Activated CD4-positive, alpha-beta T cell treated with anti-CD3 and anti-CD28 coated beads, Interleukin-2, amount 10 ng/mL, durations not matched to agents 24 days and 14 days (primary cell): Measurements from ENCODE around the gene RPUSD1. TPM values are rescaled to one million over a fixed set of nuclear protein-coding genes. Genes with fewer than 3 reads are reported as not detected.
A peak's percentile ranks its signal among the peaks of the same experiment; 100 is the strongest.
"Not testable (repeated sequence)": the region's sequence is repeated elsewhere in the genome, so short reads cannot be mapped to it uniquely, and the experiment has no call there.

Experiments used
- DNase-seq: peaks from one replicate; pipeline ENCODE4 v3.0.0; 2022
- H3K27ac Mint-ChIP-seq: one replicate; pipeline ENCODE4 v1.8.0; 2022; ENCODE audit warnings: mild to moderate bottlenecking, mixed read lengths
- H3K27me3 Mint-ChIP-seq: one replicate; pipeline ENCODE4 v1.8.0; 2022; ENCODE audit warnings: mixed read lengths
- H3K36me3 Mint-ChIP-seq: one replicate; pipeline ENCODE4 v1.8.0; 2022; ENCODE audit warnings: low read depth, mild to moderate bottlenecking, mixed read lengths
- H3K4me1 Mint-ChIP-seq: one replicate; pipeline ENCODE4 v1.8.0; 2021; ENCODE audit warnings: mixed read lengths
- H3K4me3 Mint-ChIP-seq: one replicate; pipeline ENCODE4 v1.8.0; 2022; ENCODE audit warnings: mild to moderate bottlenecking, moderate library complexity, mixed read lengths
- H3K9me3 Mint-ChIP-seq: one replicate; pipeline ENCODE4 v1.8.0; 2021; ENCODE audit warnings: mixed read lengths
- intact Hi-C: fragments of 100-400 bp; cut with micrococcal nuclease; formaldehyde crosslinking; loops from one replicate; pipeline ENCODE4 v1.15.1; 2023
- total RNA-seq: library from RNA; stranded (reverse); gene quantifications from 2 replicates; pipeline ENCODE4 v1.2.3, GENCODE V29; 2022

The RPUSD1 gene
- total RNA-seq, 1 donor from 2014 or later: 45.0 TPM

GRCh38 chr16:756428-756827 is 31.8 kb downstream of the RPUSD1 start:
- Mint-ChIP-seq H3K4me1 (no peaks in the 10 kb centered on the region), H3K4me3 (no peak overlapping the region), H3K27me3 (peaks cover 10% of the 10 kb centered on the region), H3K27ac (peak overlapping the region; percentile 14), H3K9me3 (no peaks in the 10 kb centered on the region), H3K36me3 (no peaks in the 10 kb centered on the region)
- intact Hi-C loops: no loop called here
- no peak for DNase-seq

DNA sequence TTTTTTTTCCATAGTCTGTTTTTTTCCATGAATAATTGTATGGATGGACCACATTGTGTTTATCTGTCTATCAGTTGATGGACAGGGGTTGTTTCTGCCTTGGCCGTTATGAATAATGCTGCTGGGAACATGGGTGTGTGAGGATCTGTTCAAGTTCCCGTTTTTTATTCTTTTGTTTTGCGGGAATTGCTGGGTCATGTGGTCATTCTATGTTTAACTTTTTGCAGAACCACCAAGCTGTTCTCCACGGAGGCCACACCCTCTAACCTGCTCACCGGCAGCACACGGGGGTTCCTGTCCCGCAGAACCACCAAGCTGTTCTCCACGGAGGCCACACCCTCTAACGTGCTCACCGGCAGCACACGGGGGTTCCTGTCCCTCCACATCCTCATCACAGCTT is 33.5 kb downstream of the RPUSD1 start:
- no peaks in the 10 kb centered on the region for H3K36me3 Mint-ChIP-seq
- no peak overlapping the region for H3K4me3 Mint-ChIP-seq
- intact Hi-C loops: no loop called here
- no peak for DNase-seq
- no peaks in the 10 kb centered on the region for H3K9me3 Mint-ChIP-seq
- H3K27me3 Mint-ChIP-seq: peaks cover 10% of the 10 kb centered on the region
- no peak overlapping the region for H3K27ac Mint-ChIP-seq
- H3K4me1 Mint-ChIP-seq: no peaks in the 10 kb centered on the region

DNA sequence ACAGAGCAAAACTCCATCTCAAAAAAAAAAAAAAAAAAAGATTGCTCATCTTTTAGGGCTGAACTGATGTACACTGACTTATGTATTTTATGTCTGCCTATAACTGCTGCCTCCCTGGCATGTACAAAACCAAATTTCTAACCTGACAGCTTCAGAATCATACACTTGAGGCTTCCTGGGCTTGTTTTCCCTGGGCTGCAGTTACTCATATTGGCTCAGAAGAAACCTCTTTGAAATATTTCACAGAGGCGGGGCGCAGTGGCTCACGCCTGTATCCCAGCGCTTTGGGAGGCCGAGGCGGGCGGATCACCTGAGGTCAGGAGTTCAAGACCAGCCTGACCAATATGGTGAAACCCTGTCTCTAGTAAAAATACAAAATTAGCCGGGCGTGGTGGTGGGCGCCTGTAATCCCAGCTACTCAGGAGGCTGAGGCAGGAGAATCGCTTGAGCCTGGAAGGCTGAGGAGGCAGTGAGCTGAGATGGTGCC is 34.0 kb downstream of the RPUSD1 start:
- H3K27ac Mint-ChIP-seq, H3K9me3 Mint-ChIP-seq: not testable (repeated sequence)

GRCh38 chr16:752007-752312 is 36.2 kb downstream of the RPUSD1 start:
- Mint-ChIP-seq H3K4me1 (no peaks in the 10 kb centered on the region), H3K9me3 (no peaks in the 10 kb centered on the region), H3K27me3 (peaks cover 8% of the 10 kb centered on the region), H3K4me3 (no peak overlapping the region), H3K27ac (no peak overlapping the region), H3K36me3 (no peaks in the 10 kb centered on the region)
- no peak for DNase-seq
- intact Hi-C loops: no loop called here

More for the DNA sequence above, 34.0 kb downstream of the RPUSD1 start:
- H3K27me3 Mint-ChIP-seq, DNase-seq, H3K36me3 Mint-ChIP-seq, H3K4me3 Mint-ChIP-seq, H3K4me1 Mint-ChIP-seq, intact Hi-C loops: not testable (repeated sequence)

DNA sequence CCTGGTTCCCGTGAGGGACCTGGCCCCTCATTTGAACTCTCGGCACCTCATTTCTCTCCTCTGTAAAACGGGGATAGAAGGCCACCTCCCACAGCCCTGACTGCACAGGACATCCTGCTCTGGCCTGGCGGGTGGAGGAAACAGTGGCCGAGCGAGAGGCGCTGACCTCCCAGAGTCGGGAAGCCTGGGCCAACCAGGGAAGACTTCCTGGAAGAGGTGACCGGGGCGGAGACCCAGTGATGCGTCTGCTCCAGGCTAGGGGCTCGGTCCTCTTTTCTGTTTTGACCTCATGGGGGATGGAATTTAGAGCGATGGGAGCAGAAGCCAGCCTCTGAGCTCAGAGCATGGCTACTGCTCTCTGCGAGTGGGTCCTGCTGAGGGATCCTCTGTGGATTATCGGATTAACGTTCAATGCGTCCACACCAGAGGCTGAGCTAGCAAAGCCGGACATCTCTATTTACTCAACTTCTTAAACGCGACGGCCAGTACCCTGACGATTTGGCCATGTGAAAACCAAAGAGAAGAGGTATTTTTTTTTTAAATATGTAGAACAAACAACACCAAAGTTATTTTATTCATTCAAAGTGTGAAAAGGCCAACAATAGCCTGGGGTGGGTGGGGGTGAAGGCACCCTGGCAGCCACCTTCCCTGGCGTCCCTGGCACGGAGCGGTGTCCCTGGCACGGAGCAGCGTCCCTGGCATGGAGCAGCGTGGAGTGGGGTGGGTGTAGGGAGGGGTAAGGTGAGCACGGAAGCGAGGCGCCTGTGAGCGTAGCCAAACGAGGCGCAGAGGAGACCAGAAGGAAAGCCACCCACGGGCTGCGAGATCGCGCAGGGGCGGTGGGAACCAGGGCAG is 36.8 kb downstream of the RPUSD1 start:
- Mint-ChIP-seq H3K4me3 (no peak overlapping the region), H3K4me1 (no peaks in the 10 kb centered on the region), H3K36me3 (no peaks in the 10 kb centered on the region), H3K9me3 (no peaks in the 10 kb centered on the region), H3K27ac (no peak overlapping the region), H3K27me3 (peaks cover 5% of the 10 kb centered on the region)
- no peak for DNase-seq
- intact Hi-C loops: no loop called here

GRCh38 chr16:750485-750884 is 37.7 kb downstream of the RPUSD1 start:
- Mint-ChIP-seq H3K36me3 (no peaks in the 10 kb centered on the region), H3K27me3 (peaks cover 2% of the 10 kb centered on the region), H3K4me1 (no peaks in the 10 kb centered on the region), H3K27ac (no peak overlapping the region), H3K4me3 (no peak overlapping the region), H3K9me3 (no peaks in the 10 kb centered on the region)
- intact Hi-C loops: no loop called here
- no peak for DNase-seq

DNA sequence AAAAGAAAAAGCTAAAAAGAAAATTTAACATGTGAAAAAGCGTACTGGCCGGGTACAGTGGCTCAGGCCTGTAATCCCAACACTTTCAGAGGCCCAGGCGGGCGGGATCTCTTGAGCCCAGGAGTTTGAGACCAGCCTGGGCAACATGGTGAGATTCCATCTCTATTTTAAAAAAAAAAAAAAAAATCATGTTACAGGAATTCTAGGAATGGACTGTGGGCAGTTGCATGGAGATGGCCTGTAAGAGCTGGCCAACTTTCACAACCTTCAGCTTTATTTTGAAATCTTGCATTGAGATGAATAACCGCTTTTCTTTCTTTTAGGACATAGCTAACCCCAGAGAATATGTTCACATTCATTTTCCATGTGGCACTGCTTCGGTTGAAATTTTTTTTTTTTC is 39.2 kb downstream of the RPUSD1 start:
- Mint-ChIP-seq H3K4me3 (no peak overlapping the region), H3K27ac (no peak overlapping the region), H3K9me3 (no peaks in the 10 kb centered on the region), H3K27me3 (no peaks in the 10 kb centered on the region), H3K36me3 (no peaks in the 10 kb centered on the region), H3K4me1 (no peaks in the 10 kb centered on the region)
- intact Hi-C loops: no loop called here
- DNase-seq: no peak

GRCh38 chr16:747978-748746 is 40.0 kb downstream of the RPUSD1 start:
- H3K4me3 Mint-ChIP-seq: no peak overlapping the region
- H3K36me3 Mint-ChIP-seq: no peaks in the 10 kb centered on the region
- H3K4me1 Mint-ChIP-seq: no peaks in the 10 kb centered on the region
- no peak for DNase-seq
- no peaks in the 10 kb centered on the region for H3K9me3 Mint-ChIP-seq
- H3K27me3 Mint-ChIP-seq: no peaks in the 10 kb centered on the region
- intact Hi-C loops: no loop called here
- H3K27ac Mint-ChIP-seq: no peak overlapping the region

DNA sequence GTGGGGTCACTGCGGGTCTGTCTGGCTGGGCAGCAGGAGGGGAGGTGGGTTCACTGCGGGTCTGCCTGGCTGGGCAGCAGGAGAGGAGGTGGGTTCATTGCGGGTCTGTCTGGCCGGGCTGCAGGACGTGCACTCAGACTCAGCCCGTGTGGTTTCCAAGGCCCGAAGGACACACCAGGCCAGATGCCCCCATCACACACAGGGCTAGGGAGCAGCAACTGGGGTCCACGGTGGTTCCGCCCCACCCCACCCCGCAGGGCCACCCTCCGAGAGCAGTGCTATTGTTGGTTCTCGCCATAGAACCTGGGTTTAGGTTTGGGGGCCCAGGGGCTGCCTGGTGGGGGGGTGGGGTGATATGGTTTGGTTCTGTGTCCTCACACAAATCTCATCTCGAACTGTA is 41.5 kb downstream of the RPUSD1 start:
- Mint-ChIP-seq H3K4me1 (no peaks in the 10 kb centered on the region), H3K27me3 (no peaks in the 10 kb centered on the region), H3K9me3 (no peaks in the 10 kb centered on the region), H3K27ac (no peak overlapping the region), H3K36me3 (no peaks in the 10 kb centered on the region), H3K4me3 (no peak overlapping the region)
- intact Hi-C loops: no loop called here
- DNase-seq: no peak

DNA sequence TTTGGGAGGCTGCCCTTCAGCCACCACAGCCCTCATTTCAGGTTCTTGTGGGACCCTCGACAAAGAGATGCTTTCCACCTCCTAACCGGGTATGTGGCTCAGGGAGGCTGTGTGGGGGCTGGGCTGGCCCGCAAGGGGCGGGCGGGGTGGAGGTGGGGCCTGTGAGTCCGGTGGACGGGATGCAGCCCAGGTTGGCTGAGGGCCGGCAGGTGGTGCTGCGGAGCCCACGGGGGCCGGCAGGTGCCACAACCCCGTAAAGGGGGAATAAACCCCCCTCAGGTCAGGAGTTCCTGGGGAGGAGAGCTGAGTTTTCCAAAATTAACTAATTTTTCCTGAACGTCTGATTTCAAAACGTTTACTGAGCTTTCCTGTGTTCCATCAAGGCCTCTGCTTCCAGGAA is 42.4 kb downstream of the RPUSD1 start:
- intact Hi-C loops: no loop called here
- H3K4me1 Mint-ChIP-seq: no peaks in the 10 kb centered on the region
- no peak for DNase-seq
- H3K27me3 Mint-ChIP-seq: no peaks in the 10 kb centered on the region
- H3K9me3 Mint-ChIP-seq: no peaks in the 10 kb centered on the region
- no peak overlapping the region for H3K4me3 Mint-ChIP-seq
- no peaks in the 10 kb centered on the region for H3K36me3 Mint-ChIP-seq
- H3K27ac Mint-ChIP-seq: no peak overlapping the region

- intact Hi-C loops: loop anchor here (5.0 kb wide), 1 partner anchor 43 kb away; the partner anchor contains the start of genes CHTF18 and RPUSD1
- no peaks in the 10 kb centered on the region for H3K9me3 Mint-ChIP-seq
- no peak overlapping the region for H3K27ac Mint-ChIP-seq
Measured at GRCh38 chr16:743794-744500, 44.2 kb downstream of the RPUSD1 start.

GRCh38 chr16:742894-743293 is 45.3 kb downstream of the RPUSD1 start:
- H3K27ac Mint-ChIP-seq, H3K4me1 Mint-ChIP-seq, H3K4me3 Mint-ChIP-seq, H3K9me3 Mint-ChIP-seq, H3K27me3 Mint-ChIP-seq, H3K36me3 Mint-ChIP-seq, DNase-seq: not testable (repeated sequence)
- intact Hi-C loops: loop anchor here (5.0 kb wide), 1 partner anchor 44 kb away; the partner anchor contains the start of genes CHTF18 and RPUSD1

More at GRCh38 chr16:743794-744500, 44.2 kb downstream of the RPUSD1 start:
- Mint-ChIP-seq H3K36me3 (peaks cover 4% of the 10 kb centered on the region), H3K4me3 (no peak overlapping the region), H3K4me1 (no peaks in the 10 kb centered on the region), H3K27me3 (no peaks in the 10 kb centered on the region)
- DNase-seq: no peak

GRCh38 chr16:741986-742629 is 46.1 kb downstream of the RPUSD1 start:
- no peak for DNase-seq
- H3K4me3 Mint-ChIP-seq: peak overlapping the region; percentile 81
- H3K36me3 Mint-ChIP-seq: peaks cover 9% of the 10 kb centered on the region
- H3K27me3 Mint-ChIP-seq: no peaks in the 10 kb centered on the region
- H3K9me3 Mint-ChIP-seq: no peaks in the 10 kb centered on the region
- H3K27ac Mint-ChIP-seq: no peak overlapping the region
- intact Hi-C loops: loop anchor here (1.0 to 5.0 kb wide), 3 partner anchors 27 to 567 kb away; partner anchors contain the start of genes CHTF18, METRN, RPUSD1 and UBE2I
- H3K4me1 Mint-ChIP-seq: peaks cover 4% of the 10 kb centered on the region
